HEK293 (cell line): Measurements from ENCODE around the gene S100A2.

Source experiments
- CTCF ChIA-PET: fragments of 350-600 bp; formaldehyde crosslinking; extraction: SDS; loops from one replicate; lab custom pipeline; 2021; ENCODE audit warnings: antibody characterized with exemption; lab: Yijun Ruan, JAX
- POLR2A ChIA-PET: fragments of 300-600 bp; formaldehyde crosslinking; extraction: SDS; loops from one replicate; lab custom pipeline; 2020; ENCODE audit warnings: antibody characterized with exemption, inconsistent platforms; lab: Yijun Ruan, JAX
- H3K27ac ChIP-seq: fragments of 200-500 bp; sonication (Bioruptor generic); 2 replicates; pipeline ENCODE4 v1.5.1; 2014; ENCODE audit warnings: low read depth, low read length, control low read depth, inconsistent platforms; ENCODE audit errors: extremely low read depth
- H3K36me3 ChIP-seq, 2 experiments: fragments of 200-500 bp in 1 of 2; sonication (Bioruptor generic) in 1 of 2; 1 replicate in 1 of 2; 2 replicates in 1 of 2; pipeline ENCODE4 v1.5.1; 2014 to 2017; ENCODE audit warnings: inconsistent platforms in 2 of 2, low read length in 2 of 2; ENCODE audit not compliant: control insufficient read depth in 2 of 2, insufficient read depth in 1 of 2
- H3K4me1 ChIP-seq: fragments of 200-500 bp; sonication (Bioruptor generic); 2 replicates; pipeline ENCODE4 v1.5.1; 2014; ENCODE audit warnings: mild to moderate bottlenecking, low read length, inconsistent platforms; ENCODE audit not compliant: control insufficient read depth, insufficient read depth
- H3K4me3 ChIP-seq: 2 replicates; pipeline ENCODE4 v1.5.1; 2011; ENCODE audit warnings: low read depth, mild to moderate bottlenecking, control low read depth, low read length, moderate library complexity
- H3K9me3 ChIP-seq: fragments of 200-500 bp; sonication (Bioruptor generic); 2 replicates; pipeline ENCODE4 v1.5.1; 2014; ENCODE audit warnings: low read depth, low read length, inconsistent platforms; ENCODE audit not compliant: control insufficient read depth, insufficient read depth
- EGR2 ChIP-seq: fragments of 450-650 bp; formaldehyde crosslinking; IDR thresholded peaks from 2 replicates; pipeline ENCODE4 v1.5.1; 2016; ENCODE audit warnings: low read depth, missing biosample characterization, missing genetic modification characterization
- GLI4 ChIP-seq: fragments of 450-650 bp; formaldehyde crosslinking; IDR thresholded peaks from 2 replicates; pipeline ENCODE4 v1.5.1; 2016; ENCODE audit warnings: missing biosample characterization, missing genetic modification characterization
- GLIS1 ChIP-seq: fragments of 450-650 bp; formaldehyde crosslinking; IDR thresholded peaks from 2 replicates; pipeline ENCODE4 v1.5.1; 2016; ENCODE audit warnings: missing biosample characterization, missing genetic modification characterization
- KLF1 ChIP-seq: fragments of 450-650 bp; formaldehyde crosslinking; IDR thresholded peaks from 2 replicates; pipeline ENCODE4 v1.5.1; 2016; ENCODE audit warnings: missing biosample characterization, missing genetic modification characterization
- KLF8 ChIP-seq: fragments of 450-650 bp; formaldehyde crosslinking; IDR thresholded peaks from 2 replicates; pipeline ENCODE4 v1.5.1; 2016; ENCODE audit warnings: missing biosample characterization, missing genetic modification characterization
- OVOL3 ChIP-seq: fragments of 450-650 bp; formaldehyde crosslinking; IDR thresholded peaks from 2 replicates; pipeline ENCODE4 v1.5.1; 2016; ENCODE audit warnings: missing biosample characterization, missing genetic modification characterization
- REST ChIP-seq: fragments of 450-650 bp; formaldehyde crosslinking; IDR thresholded peaks from 2 replicates; pipeline ENCODE4 v1.5.1; 2016; ENCODE audit warnings: missing biosample characterization, missing genetic modification characterization
- YY1 ChIP-seq: fragments of 450-650 bp; formaldehyde crosslinking; IDR thresholded peaks from 2 replicates; pipeline ENCODE4 v1.5.1; 2018; ENCODE audit warnings: missing biosample characterization, missing genetic modification characterization
- ZBTB1 ChIP-seq: fragments of 450-650 bp; formaldehyde crosslinking; IDR thresholded peaks from 2 replicates; pipeline ENCODE4 v1.5.1; 2016; ENCODE audit warnings: missing biosample characterization, missing genetic modification characterization
- ZFHX2 ChIP-seq: fragments of 450-650 bp; formaldehyde crosslinking; conservative IDR thresholded peaks from 2 replicates; pipeline ENCODE4 v1.5.1; 2016; ENCODE audit warnings: missing biosample characterization, missing genetic modification characterization
- ZFP69B ChIP-seq: fragments of 450-650 bp; formaldehyde crosslinking; IDR thresholded peaks from 2 replicates; pipeline ENCODE4 v1.5.1; 2016; ENCODE audit warnings: missing biosample characterization, missing genetic modification characterization
- ZIC2 ChIP-seq: fragments of 450-650 bp; formaldehyde crosslinking; IDR thresholded peaks from 2 replicates; pipeline ENCODE4 v1.5.1; 2016; ENCODE audit warnings: missing biosample characterization, missing genetic modification characterization
- ZNF138 ChIP-seq: fragments of 450-650 bp; formaldehyde crosslinking; IDR thresholded peaks from 2 replicates; pipeline ENCODE4 v1.5.1; 2016; ENCODE audit warnings: missing biosample characterization, missing genetic modification characterization, borderline replicate concordance
- ZNF18 ChIP-seq: fragments of 450-650 bp; formaldehyde crosslinking; IDR thresholded peaks from 2 replicates; pipeline ENCODE4 v1.5.1; 2016; ENCODE audit warnings: missing biosample characterization, missing genetic modification characterization
- ZNF239 ChIP-seq: fragments of 450-650 bp; formaldehyde crosslinking; IDR thresholded peaks from 2 replicates; pipeline ENCODE4 v1.5.1; 2016; ENCODE audit warnings: missing biosample characterization, missing genetic modification characterization
- ZNF449 ChIP-seq: fragments of 450-650 bp; formaldehyde crosslinking; IDR thresholded peaks from 2 replicates; pipeline ENCODE4 v1.5.1; 2017; ENCODE audit warnings: missing biosample characterization, mild to moderate bottlenecking, missing genetic modification characterization, moderate library complexity
- ZNF530 ChIP-seq: fragments of 450-650 bp; formaldehyde crosslinking; IDR thresholded peaks from 2 replicates; pipeline ENCODE4 v1.5.1; 2016; ENCODE audit warnings: low read depth, missing biosample characterization, missing genetic modification characterization
- ZNF561 ChIP-seq: fragments of 450-650 bp; IDR thresholded peaks from 2 replicates; pipeline ENCODE4 v1.5.1; 2018; ENCODE audit warnings: missing biosample characterization, missing genetic modification characterization, borderline replicate concordance
- ZNF837 ChIP-seq: fragments of 450-650 bp; formaldehyde crosslinking; IDR thresholded peaks from 2 replicates; pipeline ENCODE4 v1.5.1; 2016; ENCODE audit warnings: missing biosample characterization, missing genetic modification characterization
- TF ChIP-seq, protein P1 (sequence below): fragments of 450-650 bp; formaldehyde crosslinking; conservative IDR thresholded peaks from 2 replicates; pipeline ENCODE4 v1.5.1; 2016; ENCODE audit warnings: low read depth, missing biosample characterization, missing genetic modification characterization
- TF ChIP-seq, protein P2 (sequence below): fragments of 450-650 bp; formaldehyde crosslinking; IDR thresholded peaks from 2 replicates; pipeline ENCODE4 v1.5.1; 2016; ENCODE audit warnings: missing biosample characterization, missing genetic modification characterization

S100A2 gene

GRCh38 chr1:153541641-153542590, 23.7 kb downstream of the S100A2 start (continued):
- TF ChIP-seq, protein P1, sequence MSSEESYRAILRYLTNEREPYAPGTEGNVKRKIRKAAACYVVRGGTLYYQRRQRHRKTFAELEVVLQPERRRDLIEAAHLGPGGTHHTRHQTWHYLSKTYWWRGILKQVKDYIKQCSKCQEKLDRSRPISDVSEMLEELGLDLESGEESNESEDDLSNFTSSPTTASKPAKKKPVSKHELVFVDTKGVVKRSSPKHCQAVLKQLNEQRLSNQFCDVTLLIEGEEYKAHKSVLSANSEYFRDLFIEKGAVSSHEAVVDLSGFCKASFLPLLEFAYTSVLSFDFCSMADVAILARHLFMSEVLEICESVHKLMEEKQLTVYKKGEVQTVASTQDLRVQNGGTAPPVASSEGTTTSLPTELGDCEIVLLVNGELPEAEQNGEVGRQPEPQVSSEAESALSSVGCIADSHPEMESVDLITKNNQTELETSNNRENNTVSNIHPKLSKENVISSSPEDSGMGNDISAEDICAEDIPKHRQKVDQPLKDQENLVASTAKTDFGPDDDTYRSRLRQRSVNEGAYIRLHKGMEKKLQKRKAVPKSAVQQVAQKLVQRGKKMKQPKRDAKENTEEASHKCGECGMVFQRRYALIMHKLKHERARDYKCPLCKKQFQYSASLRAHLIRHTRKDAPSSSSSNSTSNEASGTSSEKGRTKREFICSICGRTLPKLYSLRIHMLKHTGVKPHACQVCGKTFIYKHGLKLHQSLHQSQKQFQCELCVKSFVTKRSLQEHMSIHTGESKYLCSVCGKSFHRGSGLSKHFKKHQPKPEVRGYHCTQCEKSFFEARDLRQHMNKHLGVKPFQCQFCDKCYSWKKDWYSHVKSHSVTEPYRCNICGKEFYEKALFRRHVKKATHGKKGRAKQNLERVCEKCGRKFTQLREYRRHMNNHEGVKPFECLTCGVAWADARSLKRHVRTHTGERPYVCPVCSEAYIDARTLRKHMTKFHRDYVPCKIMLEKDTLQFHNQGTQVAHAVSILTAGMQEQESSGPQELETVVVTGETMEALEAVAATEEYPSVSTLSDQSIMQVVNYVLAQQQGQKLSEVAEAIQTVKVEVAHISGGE (tag by site-specific recombination), result no peak
- TF ChIP-seq GLIS1, result peak; percentile 90
- peak; percentile 85 for TF ChIP-seq KLF1 (tag by site-specific recombination)
- TF ChIP-seq YY1 (tag by site-specific recombination), result no peak
- no peak for TF ChIP-seq ZBTB1 (tag by site-specific recombination)
- TF ChIP-seq REST (tag by site-specific recombination), result no peak
- TF ChIP-seq ZNF561 (tag by site-specific recombination), result no peak
- no peak for TF ChIP-seq OVOL3

DNA sequence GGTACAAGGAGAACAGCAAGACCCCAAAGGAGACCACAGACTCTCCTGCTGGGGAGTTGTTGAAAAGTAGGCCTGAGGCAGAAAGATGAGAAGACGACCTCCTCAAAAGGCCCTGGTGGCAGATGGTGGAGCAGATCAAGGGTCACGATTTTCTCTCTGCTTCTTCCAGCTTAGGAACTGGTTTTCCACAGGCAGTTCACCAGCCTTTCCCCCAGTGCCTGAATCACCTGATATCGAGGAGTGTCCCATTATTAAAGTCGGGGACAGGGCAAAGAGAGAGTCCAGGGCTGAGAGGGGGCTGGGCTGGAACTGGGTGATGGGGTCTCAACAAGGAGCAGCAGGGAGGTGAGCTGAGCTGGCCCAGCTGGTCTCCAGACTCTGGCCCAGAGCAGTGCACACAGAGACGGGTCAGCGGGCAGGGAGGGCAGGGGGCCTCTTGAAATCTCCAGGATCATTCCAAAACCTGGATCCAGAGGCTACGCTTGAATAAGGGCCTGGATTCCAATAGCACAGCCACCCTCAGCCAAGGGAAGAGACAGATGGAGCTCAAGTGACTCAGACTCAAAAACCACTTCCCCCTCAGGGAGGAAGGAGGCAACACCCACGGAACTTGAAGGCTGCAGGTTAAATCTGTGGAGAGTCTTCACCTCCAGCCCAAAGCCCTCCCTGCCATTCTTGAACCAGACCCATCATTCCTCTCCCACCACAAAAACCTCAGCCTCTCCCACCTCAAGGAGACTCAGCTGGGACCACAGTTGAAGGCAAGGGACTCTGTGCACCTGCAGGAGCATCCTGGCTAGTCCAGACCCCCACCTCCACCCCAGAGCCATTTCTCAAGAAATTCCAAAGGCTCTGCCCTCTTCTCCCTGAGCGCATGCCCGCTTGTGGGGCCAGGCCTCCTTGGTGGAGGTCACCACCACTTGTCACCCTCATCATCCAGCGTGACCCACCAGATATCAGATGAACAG, 25.0 kb downstream of the S100A2 start, which contains the start of gene S100A5:
TSS of gene S100A5 (minus strand) at position 541 of the 968 bp plus-strand sequence. CDS start 743 bp downstream, outside the sequence.
- H3K9me3 ChIP-seq, result no peaks in the 10 kb centered on the region
- H3K4me1 ChIP-seq, result peaks cover 2% of the 10 kb centered on the region; the same call in 1 of the 2 replicates
- H3K27ac ChIP-seq, result no peak within 1 kb of the TSS
- POLR2A ChIA-PET, result interaction anchor here (1.3 to 1.5 kb wide), 2 partner anchors 23 to 25 kb away, joined by 3 read pairs; partner anchors contain the start of gene S100A2
- CTCF ChIA-PET, result interaction anchor here (1.0 to 1.2 kb wide), 5 partner anchors 13 to 446 kb away, joined by 3 to 6 read pairs (median 4); partner anchors contain the start of gene RAB13
- H3K4me3 ChIP-seq, result no peak within 1 kb of the TSS
- H3K36me3 ChIP-seq, result no peaks in the 10 kb centered on the region
- TF ChIP-seq ZNF530 (tag by site-specific recombination) (no peak), ZFP69B (tag by site-specific recombination) (no peak), KLF8 (tag by site-specific recombination) (no peak), ZNF837 (tag by site-specific recombination) (no peak), ZNF239 (tag by site-specific recombination) (no peak), ZFHX2 (tag by site-specific recombination) (peak; percentile 51; the same call in 1 of the 2 replicates), ZIC2 (peak; percentile 24; the same call in 1 of the 2 replicates), ZNF449 (tag by site-specific recombination) (no peak), ZNF18 (tag by site-specific recombination) (no peak), ZNF138 (tag by site-specific recombination) (no peak), EGR2 (peak; percentile 58), GLI4 (tag by site-specific recombination) (no peak)
- TF ChIP-seq, protein P2, sequence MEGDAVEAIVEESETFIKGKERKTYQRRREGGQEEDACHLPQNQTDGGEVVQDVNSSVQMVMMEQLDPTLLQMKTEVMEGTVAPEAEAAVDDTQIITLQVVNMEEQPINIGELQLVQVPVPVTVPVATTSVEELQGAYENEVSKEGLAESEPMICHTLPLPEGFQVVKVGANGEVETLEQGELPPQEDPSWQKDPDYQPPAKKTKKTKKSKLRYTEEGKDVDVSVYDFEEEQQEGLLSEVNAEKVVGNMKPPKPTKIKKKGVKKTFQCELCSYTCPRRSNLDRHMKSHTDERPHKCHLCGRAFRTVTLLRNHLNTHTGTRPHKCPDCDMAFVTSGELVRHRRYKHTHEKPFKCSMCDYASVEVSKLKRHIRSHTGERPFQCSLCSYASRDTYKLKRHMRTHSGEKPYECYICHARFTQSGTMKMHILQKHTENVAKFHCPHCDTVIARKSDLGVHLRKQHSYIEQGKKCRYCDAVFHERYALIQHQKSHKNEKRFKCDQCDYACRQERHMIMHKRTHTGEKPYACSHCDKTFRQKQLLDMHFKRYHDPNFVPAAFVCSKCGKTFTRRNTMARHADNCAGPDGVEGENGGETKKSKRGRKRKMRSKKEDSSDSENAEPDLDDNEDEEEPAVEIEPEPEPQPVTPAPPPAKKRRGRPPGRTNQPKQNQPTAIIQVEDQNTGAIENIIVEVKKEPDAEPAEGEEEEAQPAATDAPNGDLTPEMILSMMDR, result no peak
